ENCODE measurements around the gene DGKH. TPM values are rescaled to one million over a fixed set of nuclear protein-coding genes. Genes with fewer than 3 reads are reported as not detected.

Gene DGKH
- total and polyA plus RNA-seq, 2 of the 13 experiments (the other 11 are each of a cell fraction or from before 2014, with no cell fraction given) = 0.01 to 0.13 TPM

GRCh38 chr13:42076309-42076713, 27.9 kb downstream of the DGKH start (continued):
- no peak for TF ChIP-seq GLMP (CRISPR knock-in tag; IDR thresholded peaks at IDR 0.05; ENCODE audit: borderline replicate concordance)
- TF ChIP-seq, protein P1, sequence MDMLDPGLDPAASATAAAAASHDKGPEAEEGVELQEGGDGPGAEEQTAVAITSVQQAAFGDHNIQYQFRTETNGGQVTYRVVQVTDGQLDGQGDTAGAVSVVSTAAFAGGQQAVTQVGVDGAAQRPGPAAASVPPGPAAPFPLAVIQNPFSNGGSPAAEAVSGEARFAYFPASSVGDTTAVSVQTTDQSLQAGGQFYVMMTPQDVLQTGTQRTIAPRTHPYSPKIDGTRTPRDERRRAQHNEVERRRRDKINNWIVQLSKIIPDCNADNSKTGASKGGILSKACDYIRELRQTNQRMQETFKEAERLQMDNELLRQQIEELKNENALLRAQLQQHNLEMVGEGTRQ (IDR thresholded peaks at IDR 0.05; ENCODE audit: low read depth, low read length) = no peak
- TF ChIP-seq, protein P1 (CRISPR knock-in tag; IDR thresholded peaks at IDR 0.05; ENCODE audit: borderline replicate concordance) = no peak
- TF ChIP-seq MTA3 (CRISPR knock-in tag; IDR thresholded peaks at IDR 0.05) = no peak
- no peak for TF ChIP-seq KLF9 (CRISPR knock-in tag; IDR thresholded peaks at IDR 0.05; ENCODE audit: low read depth)

DNA sequence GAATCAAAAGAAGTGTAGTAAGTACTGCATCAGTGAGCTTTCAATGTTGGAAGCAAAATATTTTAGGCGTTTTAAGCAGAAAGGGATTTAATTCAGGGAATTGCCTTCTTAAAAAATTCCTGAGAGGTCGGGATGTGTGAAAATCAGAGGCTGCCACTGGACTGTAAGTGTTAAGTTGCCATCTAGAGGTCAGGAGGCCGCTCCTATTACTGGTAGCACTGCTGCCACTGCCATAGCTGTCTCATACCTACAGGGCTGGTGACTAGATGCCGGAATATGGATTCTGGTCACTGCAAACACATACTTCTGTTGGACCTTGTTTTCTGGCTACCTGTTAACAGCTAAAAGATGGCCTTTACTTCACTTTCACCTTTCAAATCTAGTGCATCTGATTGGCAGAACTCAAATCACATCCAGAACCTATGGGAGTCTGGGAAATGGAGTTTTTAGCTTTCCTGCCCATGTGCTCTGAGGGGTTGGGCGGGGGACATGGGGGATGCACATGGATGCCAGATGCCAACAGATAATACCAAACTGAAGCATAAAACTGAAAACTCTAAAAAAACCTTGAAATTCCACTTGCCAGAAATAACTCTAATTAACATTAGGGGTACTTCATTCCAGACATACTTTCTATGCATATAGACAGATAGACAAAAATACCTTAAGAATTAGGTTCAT, 29.8 kb downstream of the DGKH start:
- DNase-seq (ENCODE audit: low spot score) (peak; percentile 23), FAIRE-seq (no peak), ATAC-seq (peak; percentile 90)
- in situ Hi-C loops (cut with HindIII; ENCODE audit: extremely low pct_ligation_motif_present, low pct_unique_long_range_greater_than_20kb) (no loop called here), intact Hi-C loops (cut with micrococcal nuclease; ENCODE audit: unreplicated experiment) (no loop called here)
- Histone ChIP-seq H2AFZ (ENCODE audit: low read length) (no peak overlapping the region), H3K9me3 (ENCODE audit: low read length) (no peaks in the 10 kb centered on the region), H3K27ac (ENCODE audit: extremely low read length, insufficient read depth, low read length) (no peak overlapping the region), H3K4me1 (ENCODE audit: insufficient read depth, low read length) (no peaks in the 10 kb centered on the region), H3K4me2 (ENCODE audit: low read depth, low read length) (no peak overlapping the region), H3K27me3 (ENCODE audit: control insufficient read depth in 1 of 2, insufficient read depth in 2 of 2, low read length in 2 of 2) (no peaks in the 10 kb centered on the region), H3K36me3 (replicated peaks in 1 of 2; ENCODE audit: control insufficient read depth in 1 of 2, insufficient read depth in 2 of 2, low read length in 2 of 2) (no peaks in the 10 kb centered on the region), H3K9ac (ENCODE audit: insufficient read depth, low read depth, low read length) (no peak overlapping the region), H4K20me1 (ENCODE audit: insufficient read depth, low read length) (no peaks in the 10 kb centered on the region), H3K4me3 (replicated peaks in 1 of 3; ENCODE audit: insufficient read depth in 1 of 3, low read depth in 2 of 3, low read length in 3 of 3) (no peak overlapping the region), H3K79me2 (ENCODE audit: insufficient read depth, low read length) (no peaks in the 10 kb centered on the region)
- 49% methylated on average over 5 of the region's 5 CpGs for WGBS (ENCODE audit: low lambda C conversion rate)
- no TSS peak for BruUV-seq (replicated peaks)
- ChIA-PET POLR2A (no interaction called here), CTCF (ENCODE audit: low intra/inter-chr PET ratio, low total read pairs) (no interaction called here)
- peak; percentile 59 for TF ChIP-seq STAG1 (CRISPR knock-in tag; IDR thresholded peaks at IDR 0.05)
- TF ChIP-seq NR2C2 (CRISPR knock-in tag; IDR thresholded peaks at IDR 0.05; ENCODE audit: borderline replicate concordance) = no peak
- TF ChIP-seq SMC3 (IDR thresholded peaks at IDR 0.05; ENCODE audit: low read length) = peak; percentile 18; the same call in 1 of the 2 replicates
- peak; percentile 61 for TF ChIP-seq CTCF (CRISPR knock-in tag; IDR thresholded peaks at IDR 0.05)
- TF ChIP-seq EED (CRISPR knock-in tag; IDR thresholded peaks at IDR 0.05) = no peak
